Measurements from ENCODE around the gene ADGRG7. TPM values are rescaled to one million over a fixed set of nuclear protein-coding genes. Genes with fewer than 3 reads are reported as not detected.

ADGRG7 gene
- total RNA-seq, 6 experiments from 2014 or later: 1.9 to 27.2 (median 21.8) TPM

DNA sequence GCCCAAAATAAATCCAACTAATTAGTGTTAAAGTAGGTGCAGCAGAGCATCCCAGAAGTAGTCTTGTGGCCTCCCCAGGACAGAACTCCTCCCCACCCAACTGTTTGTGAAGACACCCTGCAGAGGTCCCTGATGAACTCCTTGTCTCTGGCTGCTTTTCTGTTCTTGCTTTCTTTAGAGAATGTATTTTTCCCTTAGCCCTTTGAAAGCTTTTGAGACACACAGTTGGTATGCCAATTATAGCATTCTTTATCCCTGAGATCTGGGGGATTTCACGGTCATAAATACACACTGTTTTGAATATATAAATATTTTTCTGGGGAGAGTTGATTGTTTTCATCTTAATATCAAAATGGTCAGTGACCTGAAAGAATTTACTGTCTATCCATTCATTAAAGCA lies 109.7 kb downstream of the ADGRG7 start:
- peaks cover 0 to 37% (median 19%) of the 10 kb centered on the region in 4 donors for H3K36me3 ChIP-seq
- no peaks in the 10 kb centered on the region for H3K27me3 ChIP-seq
- H3K4me3 ChIP-seq: no peak overlapping the region
- no peaks in the 10 kb centered on the region for H3K9me3 ChIP-seq
- 32% methylated on average over 1 of the region's 1 CpG for WGBS (ENCODE audit: insufficient coverage, low coverage, low lambda C conversion rate, missing lambda C conversion rate)
- TF ChIP-seq, protein P1, sequence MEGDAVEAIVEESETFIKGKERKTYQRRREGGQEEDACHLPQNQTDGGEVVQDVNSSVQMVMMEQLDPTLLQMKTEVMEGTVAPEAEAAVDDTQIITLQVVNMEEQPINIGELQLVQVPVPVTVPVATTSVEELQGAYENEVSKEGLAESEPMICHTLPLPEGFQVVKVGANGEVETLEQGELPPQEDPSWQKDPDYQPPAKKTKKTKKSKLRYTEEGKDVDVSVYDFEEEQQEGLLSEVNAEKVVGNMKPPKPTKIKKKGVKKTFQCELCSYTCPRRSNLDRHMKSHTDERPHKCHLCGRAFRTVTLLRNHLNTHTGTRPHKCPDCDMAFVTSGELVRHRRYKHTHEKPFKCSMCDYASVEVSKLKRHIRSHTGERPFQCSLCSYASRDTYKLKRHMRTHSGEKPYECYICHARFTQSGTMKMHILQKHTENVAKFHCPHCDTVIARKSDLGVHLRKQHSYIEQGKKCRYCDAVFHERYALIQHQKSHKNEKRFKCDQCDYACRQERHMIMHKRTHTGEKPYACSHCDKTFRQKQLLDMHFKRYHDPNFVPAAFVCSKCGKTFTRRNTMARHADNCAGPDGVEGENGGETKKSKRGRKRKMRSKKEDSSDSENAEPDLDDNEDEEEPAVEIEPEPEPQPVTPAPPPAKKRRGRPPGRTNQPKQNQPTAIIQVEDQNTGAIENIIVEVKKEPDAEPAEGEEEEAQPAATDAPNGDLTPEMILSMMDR (IDR thresholded peaks at IDR 0.05): no peak
- TF ChIP-seq POLR2A (IDR thresholded peaks at IDR 0.05): no peak
- no peak for ATAC-seq
- peaks cover 0 to 38% (median 12%) of the 10 kb centered on the region in 4 donors for H3K4me1 ChIP-seq
- intact Hi-C loops (cut with DNase I): loop anchor here in 1 of 2 donors (10.0 kb wide), 1 partner anchor 404 kb away; no protein-coding TSS in a partner anchor
- H3K27ac ChIP-seq: peak overlapping the region in 1 of 3 donors; percentile 66
- DNase-seq: no peak

DNA sequence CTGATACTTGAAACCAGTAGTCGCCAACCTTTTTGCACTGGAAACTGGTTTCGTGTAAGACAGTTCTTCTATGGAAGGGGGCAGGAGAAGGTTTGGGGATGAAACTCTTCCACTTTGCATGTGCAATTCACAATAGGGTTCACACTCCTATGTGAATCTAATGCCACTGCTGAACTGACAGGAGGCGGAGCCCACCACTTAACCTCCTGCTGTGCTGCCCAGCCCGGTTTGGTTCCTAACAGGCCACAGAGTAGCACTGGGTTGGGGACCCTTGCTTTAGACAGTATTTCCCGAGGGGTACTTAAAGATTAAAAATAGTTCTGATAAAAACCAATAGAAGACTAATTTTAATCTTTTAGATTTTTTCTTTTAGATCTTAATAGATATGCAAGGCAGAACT lies 111.0 kb downstream of the ADGRG7 start:
- WGBS (ENCODE audit: insufficient coverage, low coverage, low lambda C conversion rate, missing lambda C conversion rate): 87% methylated on average over 5 of the region's 5 CpGs
- ATAC-seq (no peak), DNase-seq (no peak)
- intact Hi-C loops (cut with DNase I): no loop called here
- H3K9me3 ChIP-seq: no peaks in the 10 kb centered on the region
- peaks cover 0 to 32% (median 11%) of the 10 kb centered on the region in 4 donors for H3K36me3 ChIP-seq
- peaks cover 0 to 38% (median 12%) of the 10 kb centered on the region in 4 donors for H3K4me1 ChIP-seq
- H3K27me3 ChIP-seq: no peaks in the 10 kb centered on the region
- no peak for TF ChIP-seq POLR2A (IDR thresholded peaks at IDR 0.05)
- TF ChIP-seq, protein P1 (IDR thresholded peaks at IDR 0.05): no peak
- no peak overlapping the region for H3K4me3 ChIP-seq
- H3K27ac ChIP-seq: no peak overlapping the region

DNA sequence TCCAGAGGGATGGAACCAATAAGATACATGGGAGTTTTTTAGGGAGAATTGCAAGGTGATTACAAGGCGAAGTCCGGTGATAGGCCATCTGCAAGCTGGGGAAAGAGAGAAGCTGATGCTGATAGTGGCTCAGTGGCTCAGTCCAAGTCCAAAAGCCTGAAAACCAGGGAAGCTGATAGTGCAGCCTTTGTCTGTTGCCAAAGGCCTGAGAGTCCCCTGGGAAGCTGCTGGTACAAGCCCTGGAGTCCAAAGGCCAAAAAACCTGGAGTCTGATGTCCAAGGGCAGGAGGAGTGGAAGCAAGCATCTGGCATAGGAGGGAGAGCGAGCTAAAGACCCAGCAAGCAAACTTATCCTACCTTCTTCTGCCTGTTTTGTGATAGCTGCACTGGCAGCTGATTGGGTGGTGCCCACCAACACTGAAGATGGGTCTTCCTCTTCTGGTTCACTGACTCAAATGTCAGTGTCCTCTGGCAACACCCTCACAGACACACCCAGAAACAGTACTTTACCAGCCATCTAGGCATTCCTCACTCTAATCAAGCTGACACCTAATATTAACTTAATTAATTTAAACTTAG lies 116.6 kb downstream of the ADGRG7 start:
- peaks cover 0 to 27% (median 5%) of the 10 kb centered on the region in 4 donors for H3K4me1 ChIP-seq
- H3K4me3 ChIP-seq: no peak overlapping the region
- H3K36me3 ChIP-seq: peaks cover 0 to 40% (median 15%) of the 10 kb centered on the region in 4 donors
- H3K27me3 ChIP-seq: no peaks in the 10 kb centered on the region
- H3K27ac ChIP-seq: no peak overlapping the region
- TF ChIP-seq, protein P1 (IDR thresholded peaks at IDR 0.05): no peak
- TF ChIP-seq POLR2A (IDR thresholded peaks at IDR 0.05): no peak
- 32% methylated on average over 2 of the region's 3 CpGs for WGBS (ENCODE audit: insufficient coverage, low coverage, low lambda C conversion rate, missing lambda C conversion rate)
- intact Hi-C loops (cut with DNase I): no loop called here
- peak; percentile 24 to 80 (median 73) for DNase-seq
- no peaks in the 10 kb centered on the region for H3K9me3 ChIP-seq
- ATAC-seq: peak; percentile 92 to 97 (median 96)

DNA sequence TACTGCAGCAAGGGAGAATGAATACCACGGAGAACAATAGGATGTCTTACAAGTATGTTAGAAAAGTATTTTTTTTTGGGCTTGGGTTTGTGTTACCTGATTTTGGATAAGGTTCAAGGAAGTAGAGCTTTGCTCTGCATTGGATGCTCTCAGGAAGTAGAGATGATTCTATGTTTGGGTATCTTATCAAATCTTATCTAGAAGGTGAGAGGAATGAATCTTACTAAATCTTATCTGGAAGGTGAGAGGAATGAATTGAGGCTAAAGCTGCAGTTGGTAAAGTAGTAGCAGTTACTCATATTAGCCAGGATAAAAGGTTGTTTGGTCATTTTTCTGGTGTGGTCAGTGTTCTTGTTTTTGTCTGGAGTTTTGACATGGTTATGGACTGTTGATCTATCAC lies 117.3 kb downstream of the ADGRG7 start:
- DNase-seq: no peak
- H3K9me3 ChIP-seq: no peaks in the 10 kb centered on the region
- H3K27me3 ChIP-seq: no peaks in the 10 kb centered on the region
- no peak for ATAC-seq
- H3K27ac ChIP-seq: no peak overlapping the region
- intact Hi-C loops (cut with DNase I): no loop called here
- peaks cover 0 to 27% (median 5%) of the 10 kb centered on the region in 4 donors for H3K4me1 ChIP-seq
- no peak overlapping the region for H3K4me3 ChIP-seq
- 100% methylated on average over 1 of the region's 1 CpG for WGBS (ENCODE audit: insufficient coverage, low coverage, low lambda C conversion rate, missing lambda C conversion rate)
- no peak for TF ChIP-seq POLR2A (IDR thresholded peaks at IDR 0.05)
- TF ChIP-seq, protein P1 (IDR thresholded peaks at IDR 0.05): no peak
- H3K36me3 ChIP-seq: peaks cover 0 to 39% (median 12%) of the 10 kb centered on the region in 4 donors
